Activated T-cell treated with anti-CD3 and anti-CD28 coated beads for 24 hours (primary cell): ENCODE results near the gene TAF10.

ENCODE experiments used
- DNase-seq: peaks from one replicate; pipeline ENCODE4 v3.0.0-alpha.2; 2020; ENCODE audit warnings: low read depth

The TAF10 gene

DNA sequence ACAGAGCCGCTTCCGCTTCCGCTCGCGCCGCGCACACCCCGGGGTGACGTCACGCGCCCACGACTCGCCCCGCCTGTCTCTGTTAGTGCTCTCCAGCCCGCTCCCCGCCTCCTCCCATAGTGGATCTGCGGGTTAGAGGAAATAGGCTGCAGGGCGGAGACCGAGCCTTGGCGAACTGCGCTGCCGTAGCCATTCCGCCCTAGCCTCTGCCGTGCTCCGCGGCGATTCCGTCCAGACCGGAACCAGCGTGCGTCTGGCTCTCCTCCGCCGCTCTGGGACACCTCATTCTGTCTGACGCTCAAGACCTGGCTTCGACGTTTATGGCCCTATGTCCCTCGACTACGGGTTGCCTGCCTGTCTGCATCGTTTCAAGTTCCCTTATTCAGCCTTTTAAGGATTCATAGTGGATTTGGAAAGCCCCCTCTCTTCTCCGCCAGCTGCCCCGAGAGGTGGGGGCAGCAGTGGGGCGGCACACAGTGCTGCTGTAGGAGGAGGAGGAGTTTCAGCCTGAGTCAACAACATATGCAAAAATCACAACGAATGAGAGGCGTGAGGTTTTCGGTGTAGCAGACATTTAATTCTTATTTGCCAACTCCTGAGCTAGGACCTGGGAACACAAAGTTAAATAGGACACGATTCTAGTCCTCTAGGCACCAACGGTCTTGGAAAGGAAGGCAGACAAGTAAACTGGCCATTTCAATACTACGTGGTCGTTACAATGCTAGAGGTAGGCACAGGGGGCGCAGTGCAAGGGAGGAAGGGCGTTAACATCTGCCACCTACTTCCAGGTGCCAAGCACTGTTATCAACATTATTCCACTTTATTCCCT lies at the start of gene TAF10:
TSS of gene TAF10 (minus strand) at position 4 of the 829 bp plus-strand sequence. CDS start 27 bp downstream, outside the sequence.
- peak; percentile 92 for DNase-seq

DNA sequence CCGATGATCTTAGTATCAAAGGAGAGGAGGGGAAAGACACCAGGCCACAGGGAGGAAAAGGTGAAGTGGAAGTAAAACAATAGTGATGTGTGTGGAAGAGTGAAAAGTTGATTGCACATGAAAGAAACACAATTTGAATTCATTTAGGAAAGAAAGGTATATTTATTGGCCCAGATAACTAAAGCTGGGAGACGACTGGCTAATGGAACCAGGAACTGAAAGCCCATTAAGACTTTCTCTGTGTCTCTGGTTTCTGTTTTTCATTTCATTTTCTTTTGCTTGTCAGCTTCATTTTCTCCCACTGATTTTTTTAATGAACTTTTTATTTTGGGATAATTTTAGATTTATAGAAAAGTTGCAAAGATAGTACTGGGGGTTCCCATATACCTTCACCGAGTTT lies 48.7 kb upstream of the TAF10 start:
- no peak for DNase-seq

- no peak for DNase-seq
These were observed 46.6 kb upstream of the TAF10 start for GRCh38 chr11:6658647-6659046.

GRCh38 chr11:6657346-6657745 lies 45.3 kb upstream of the TAF10 start:
- DNase-seq, result no peak

DNA sequence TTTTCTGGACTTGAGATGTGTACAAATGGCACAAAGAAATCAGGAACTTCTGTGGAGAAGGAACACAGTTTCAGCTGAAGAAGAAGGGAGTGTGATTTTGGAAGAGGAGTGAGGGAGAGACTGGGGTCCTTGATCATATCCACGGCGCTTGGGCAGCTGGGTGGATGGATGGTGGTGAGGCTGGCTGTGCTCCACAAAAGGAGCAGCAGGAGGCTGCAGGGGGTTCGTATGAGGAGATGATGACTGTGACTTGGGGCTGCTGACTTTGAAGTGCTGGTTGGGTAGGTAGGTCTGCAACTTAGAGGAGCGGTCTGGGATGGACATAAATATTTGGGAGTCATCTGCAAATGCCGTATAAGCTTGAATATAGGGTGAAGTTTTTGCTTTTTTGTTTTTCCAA lies 44.9 kb upstream of the TAF10 start:
- DNase-seq, result no peak

DNA sequence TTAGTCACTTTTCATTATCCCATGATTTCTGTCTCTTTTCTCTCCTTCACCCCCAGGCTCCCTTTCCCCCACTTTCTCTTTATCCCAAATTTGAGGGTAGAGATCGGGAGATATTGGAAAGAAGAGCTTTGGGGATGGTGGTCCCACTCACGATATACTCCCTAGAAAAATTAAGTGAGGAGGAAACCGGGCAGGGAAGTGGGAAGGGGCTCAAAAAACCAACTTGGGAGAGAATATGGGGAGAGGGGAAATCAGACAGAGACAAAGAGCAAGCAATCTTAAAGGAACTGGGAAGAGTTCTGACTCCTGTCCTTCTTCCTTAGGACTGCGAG lies 44.5 kb upstream of the TAF10 start:
- no peak for DNase-seq

DNA sequence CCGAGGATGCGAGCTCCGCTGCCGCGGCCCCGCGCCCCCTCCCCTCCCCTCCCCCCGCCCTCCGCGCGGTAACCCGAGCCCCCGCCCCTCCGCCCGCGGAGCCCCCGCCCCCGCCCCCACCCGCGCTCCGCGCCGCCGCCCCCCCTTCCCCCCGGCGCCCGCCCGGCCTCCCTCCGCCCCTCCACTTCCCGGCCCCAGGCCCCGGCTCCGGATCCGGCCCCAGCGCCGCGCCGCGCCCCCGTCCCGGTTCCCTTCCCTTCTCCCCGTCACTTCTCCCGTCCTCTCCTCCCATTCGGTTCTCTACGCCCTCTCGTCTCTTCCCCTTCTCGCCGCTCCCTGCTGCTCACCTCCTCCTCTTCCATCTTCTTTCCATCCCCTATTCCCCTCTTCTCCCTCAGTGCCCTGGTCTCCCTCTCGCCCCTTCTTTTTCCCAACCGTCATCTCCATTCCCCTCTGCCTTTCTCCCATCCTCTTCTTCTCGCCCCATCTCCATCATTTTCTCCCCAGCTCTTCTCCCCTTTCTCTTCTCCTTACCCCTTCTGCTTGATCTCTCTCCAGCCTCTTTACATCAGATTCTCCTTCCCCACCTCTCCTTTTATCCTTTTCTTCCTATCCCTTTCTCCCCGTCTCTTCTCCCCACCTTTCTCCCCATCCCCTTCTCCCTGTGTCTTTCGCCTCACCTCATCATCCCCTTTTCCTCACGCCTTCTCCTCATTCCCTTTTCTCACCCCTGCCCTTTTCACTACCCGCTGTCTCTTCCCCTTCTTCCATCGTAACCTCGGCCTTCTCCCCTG lies 44.0 kb upstream of the TAF10 start, which contains the start of gene DCHS1:
TSS of gene DCHS1 (minus strand) at position 20 of the 794 bp plus-strand sequence. CDS start 14,196 bp downstream, outside the sequence.
- DNase-seq, result no peak

DNA sequence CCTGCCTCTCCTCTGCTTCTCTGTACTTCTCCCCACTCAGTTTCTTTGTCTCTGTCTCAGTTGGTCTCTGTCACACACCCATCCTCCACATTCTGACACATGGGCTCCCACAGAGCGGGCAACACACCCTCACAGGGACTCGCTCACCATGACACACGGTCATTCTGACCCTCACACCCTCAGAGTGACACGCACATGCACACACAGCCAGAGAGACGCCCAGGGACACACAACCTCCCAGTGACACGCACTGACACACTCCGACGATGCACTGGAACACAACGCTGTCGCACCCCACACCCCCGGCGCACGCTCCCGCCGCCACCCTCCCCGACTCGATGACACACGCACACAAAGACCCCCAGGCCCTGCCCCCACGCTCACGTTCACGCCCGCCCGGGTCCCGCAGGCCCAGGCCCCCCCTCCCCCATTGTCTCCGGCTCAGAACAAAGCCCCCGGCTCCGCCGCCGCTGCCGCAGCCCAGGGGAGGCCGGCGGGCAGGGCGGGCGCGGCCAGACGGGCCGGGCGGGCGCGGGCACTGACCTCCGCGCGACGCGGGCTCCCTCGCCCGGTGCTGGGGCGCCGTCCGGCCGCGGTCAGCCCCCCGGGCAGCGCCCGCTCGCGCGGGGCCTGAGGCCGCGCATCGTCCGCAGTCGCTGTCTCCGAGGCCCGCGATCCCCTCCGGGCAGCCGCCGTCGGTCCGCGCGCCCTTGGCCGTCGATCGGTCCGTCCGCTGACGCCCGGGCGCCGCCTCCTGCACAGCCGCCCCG lies 43.2 kb upstream of the TAF10 start:
- DNase-seq, result peak; percentile 11

GRCh38 chr11:6654281-6655019 lies 42.4 kb upstream of the TAF10 start:
- DNase-seq, result no peak

GRCh38 chr11:6653656-6654055 lies 41.6 kb upstream of the TAF10 start:
- no peak for DNase-seq

DNA sequence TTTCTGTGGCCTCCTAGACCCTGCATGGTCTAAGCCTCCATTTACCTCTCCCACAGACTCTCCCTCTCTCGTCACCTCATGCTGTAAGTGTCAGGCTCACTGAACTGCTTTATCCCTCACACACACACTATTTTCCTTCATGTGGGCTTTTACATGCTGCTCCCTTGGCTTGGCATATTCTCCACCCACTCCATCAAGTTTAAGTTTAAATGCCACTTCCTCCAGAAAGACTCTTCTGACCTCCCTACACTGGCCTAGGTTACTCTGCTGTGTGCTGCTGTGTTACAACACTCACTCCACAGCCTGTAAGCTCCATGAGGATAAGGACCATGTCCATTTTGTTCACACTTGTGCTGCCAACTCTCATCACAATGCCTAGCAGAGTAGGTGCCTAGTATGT lies 41.1 kb upstream of the TAF10 start:
- no peak for DNase-seq

DNA sequence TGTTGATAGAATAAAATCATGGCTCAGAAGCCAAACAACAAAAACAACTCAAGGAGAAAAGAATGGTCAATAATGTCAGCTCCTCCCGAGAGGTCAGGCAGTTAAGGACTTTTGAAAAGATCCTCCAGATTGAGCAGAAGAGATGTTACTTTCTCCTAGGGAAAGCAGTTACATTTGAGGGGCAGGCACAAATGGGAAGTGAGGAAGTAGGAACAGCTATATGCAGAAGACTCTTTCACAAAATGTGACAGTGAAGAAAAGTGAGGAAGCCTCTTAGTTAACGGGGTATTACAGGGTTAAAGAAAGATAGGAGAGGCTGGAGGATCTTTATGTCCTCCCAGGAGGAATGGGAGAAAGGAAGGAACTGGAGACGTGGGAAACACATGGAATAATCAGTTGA lies 40.2 kb upstream of the TAF10 start:
- no peak for DNase-seq

DNA sequence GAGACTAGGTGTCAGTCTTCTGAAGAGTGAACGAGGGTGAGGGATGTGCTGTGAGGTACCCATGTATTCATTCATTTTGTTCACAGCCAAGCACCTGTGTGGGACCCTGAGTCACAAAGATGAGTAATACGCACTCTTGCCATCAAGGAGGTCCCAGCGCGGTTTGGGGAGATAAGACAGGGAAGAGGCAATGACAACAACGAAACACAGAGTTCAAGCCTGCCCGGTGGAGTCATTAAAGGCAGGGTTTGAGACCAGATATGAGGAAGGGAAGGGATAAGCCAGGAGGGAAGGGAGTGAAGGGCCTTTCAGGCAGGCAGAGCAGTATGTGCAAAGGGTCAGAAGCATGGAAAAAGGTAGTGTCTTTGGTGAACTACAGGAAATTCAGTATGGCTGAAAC lies 39.0 kb upstream of the TAF10 start:
- peak; percentile 38 for DNase-seq

GRCh38 chr11:6650104-6650503 lies 38.1 kb upstream of the TAF10 start:
- DNase-seq, result no peak

GRCh38 chr11:6648501-6648900 lies 36.5 kb upstream of the TAF10 start:
- no peak for DNase-seq

DNA sequence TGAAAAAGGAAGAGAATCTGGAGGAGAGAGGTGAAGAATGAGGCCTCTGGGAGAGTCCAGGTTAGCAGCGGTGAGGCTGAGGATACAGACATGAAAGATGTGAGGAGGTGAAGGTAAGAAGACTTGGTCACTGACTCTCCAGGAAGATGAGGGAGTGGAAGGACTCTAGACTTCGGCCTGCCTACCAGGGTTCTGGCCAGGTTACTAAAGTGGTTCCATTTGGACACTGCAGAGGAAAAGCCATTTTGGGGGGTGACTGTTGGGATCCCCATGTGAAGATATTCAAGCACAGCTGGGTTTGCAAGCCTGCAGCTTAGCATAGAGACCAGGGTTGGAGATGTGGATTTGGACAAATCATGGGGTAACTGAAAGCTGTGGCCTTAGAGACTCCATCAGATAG lies 35.8 kb upstream of the TAF10 start:
- no peak for DNase-seq

DNA sequence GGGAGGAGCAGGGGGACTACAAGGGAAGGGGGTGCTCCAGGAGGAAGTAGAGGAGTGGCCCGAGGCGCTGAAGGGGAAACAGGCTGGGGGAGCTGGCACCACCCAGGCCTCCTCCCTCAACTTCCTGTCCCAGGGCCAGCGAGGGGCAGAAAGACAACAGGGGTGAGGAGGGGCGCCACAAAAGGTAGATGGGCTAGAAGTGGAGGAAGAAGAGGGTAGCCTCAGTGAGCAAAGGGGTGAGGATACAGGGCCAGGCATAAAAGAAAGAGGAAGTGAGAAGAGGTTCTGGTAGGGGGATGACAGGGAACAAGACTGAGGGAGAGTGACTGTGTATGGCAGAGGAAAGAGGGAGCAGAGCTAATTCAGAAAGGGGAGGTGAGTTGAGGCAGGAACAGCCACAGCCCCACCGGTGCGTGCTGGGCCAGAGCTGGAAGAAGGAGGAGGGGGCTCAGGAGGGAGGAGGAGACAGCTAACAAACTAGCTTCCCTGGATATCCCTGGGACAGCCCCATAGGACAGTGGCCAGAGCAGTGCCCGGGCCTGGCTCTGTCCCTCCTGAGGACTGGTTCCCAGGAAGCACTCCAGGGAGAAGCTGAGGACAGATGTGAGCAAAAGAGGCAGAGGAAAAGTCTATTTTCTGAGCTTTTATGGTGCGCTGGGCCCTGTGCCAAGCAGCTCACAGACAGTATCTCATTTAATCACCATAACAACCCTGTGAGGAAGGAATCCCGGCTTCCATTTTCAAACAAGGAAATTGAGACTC lies 35.1 kb upstream of the TAF10 start:
- no peak for DNase-seq

GRCh38 chr11:6646576-6646917 lies 34.5 kb upstream of the TAF10 start:
- no peak for DNase-seq

GRCh38 chr11:6646071-6646470 lies 34.1 kb upstream of the TAF10 start:
- DNase-seq, result no peak

- no peak for DNase-seq
These were observed 30.9 kb upstream of the TAF10 start for GRCh38 chr11:6642957-6643356.

DNA sequence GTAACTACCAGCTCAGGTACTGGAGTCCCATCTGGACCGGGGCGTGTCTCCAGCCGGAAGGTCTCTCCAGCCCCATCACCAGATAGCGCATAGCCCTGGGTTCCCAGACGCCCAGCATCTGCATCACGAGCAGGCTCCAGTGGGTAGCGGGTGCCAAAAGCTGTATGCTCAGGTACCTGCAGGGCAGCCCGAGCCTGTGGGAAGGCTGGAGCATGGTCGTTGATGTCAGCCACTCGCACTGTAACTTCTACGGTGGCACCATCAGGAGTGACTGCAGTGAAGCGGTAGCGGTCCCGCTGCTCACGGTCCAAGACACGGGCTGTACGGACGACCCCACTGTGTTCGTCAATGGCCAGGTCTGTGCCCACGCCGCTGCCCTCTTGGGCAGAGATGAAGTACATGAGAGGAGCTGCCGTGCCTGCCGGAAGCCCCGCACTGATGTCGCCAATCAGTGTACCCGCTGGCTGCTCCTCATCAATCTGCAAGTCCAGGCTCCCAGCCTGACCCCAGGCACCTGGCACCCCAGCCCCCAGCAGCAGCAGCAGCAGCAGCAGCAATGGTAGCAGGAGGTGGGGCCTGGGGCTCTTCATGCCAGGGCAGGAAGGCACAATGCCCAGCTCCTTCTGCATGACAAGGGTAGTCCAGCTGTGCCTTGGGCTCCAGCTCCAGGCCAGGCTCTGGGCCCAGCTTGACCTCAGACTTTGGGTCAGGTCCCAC lies 29.1 kb upstream of the TAF10 start:
- no peak for DNase-seq
